Naive B cell (primary cell): ENCODE measurements around the gene PRKAG2. TPM values are rescaled to one million over a fixed set of nuclear protein-coding genes. Genes with fewer than 3 reads are reported as not detected.

ENCODE experiments used
- ATAC-seq, 2 donors: fragments of 150-1000 bp; cut with Tn5 transposase; 2 replicates each; pipeline ENCODE4 v1.10.0; 2021; ENCODE audit warnings: low read depth in 2 of 2, mild to moderate bottlenecking in 2 of 2, moderate library complexity in 2 of 2
- DNase-seq: peaks from one replicate; pipeline ENCODE4 v3.0.0; 2022
- H3K27ac Mint-ChIP-seq, 6 donors: one replicate each; pipeline ENCODE4 v1.8.0; 2020 to 2022; ENCODE audit warnings: mild to moderate bottlenecking in 6 of 6, mixed read lengths in 6 of 6, moderate library complexity in 5 of 6, inconsistent platforms in 2 of 6
- H3K27me3 Mint-ChIP-seq, 3 donors: one replicate each; pipeline ENCODE4 v1.8.0; 2021 to 2022; ENCODE audit warnings: mixed read lengths in 3 of 3, mild to moderate bottlenecking in 1 of 3
- H3K36me3 Mint-ChIP-seq, 2 donors: one replicate each; pipeline ENCODE4 v1.8.0; 2020 to 2022; ENCODE audit warnings: mixed read lengths in 2 of 2, inconsistent platforms in 1 of 2, mild to moderate bottlenecking in 1 of 2
- H3K4me1 Mint-ChIP-seq, 3 donors: one replicate each; pipeline ENCODE4 v1.8.0; 2020 to 2022; ENCODE audit warnings: mixed read lengths in 3 of 3, inconsistent platforms in 1 of 3, mild to moderate bottlenecking in 1 of 3, moderate library complexity in 1 of 3
- H3K4me3 Mint-ChIP-seq, 8 donors: one replicate each; pipeline ENCODE4 v1.8.0; 2020 to 2022; ENCODE audit warnings: mild to moderate bottlenecking in 8 of 8, mixed read lengths in 8 of 8, moderate library complexity in 8 of 8, inconsistent platforms in 2 of 8
- H3K9me3 Mint-ChIP-seq, 7 donors: one replicate each; pipeline ENCODE4 v1.8.0; 2020 to 2022; ENCODE audit warnings: mixed read lengths in 7 of 7, mild to moderate bottlenecking in 5 of 7, inconsistent platforms in 2 of 7, moderate library complexity in 1 of 7
- polyA plus RNA-seq, 6 donors: library from polyadenylated mRNA; unstranded; fragments of 300-500 nt; fragmentation: Illumina TruSeq; gene quantifications; one replicate each; pipeline ENCODE4 v1.2.3, GENCODE V29; 2021; ENCODE audit warnings: low read depth in 6 of 6

The PRKAG2 gene
- polyA plus RNA-seq, 6 donors from 2014 or later = 16.2 to 25.4 (median 20.0) TPM

DNA sequence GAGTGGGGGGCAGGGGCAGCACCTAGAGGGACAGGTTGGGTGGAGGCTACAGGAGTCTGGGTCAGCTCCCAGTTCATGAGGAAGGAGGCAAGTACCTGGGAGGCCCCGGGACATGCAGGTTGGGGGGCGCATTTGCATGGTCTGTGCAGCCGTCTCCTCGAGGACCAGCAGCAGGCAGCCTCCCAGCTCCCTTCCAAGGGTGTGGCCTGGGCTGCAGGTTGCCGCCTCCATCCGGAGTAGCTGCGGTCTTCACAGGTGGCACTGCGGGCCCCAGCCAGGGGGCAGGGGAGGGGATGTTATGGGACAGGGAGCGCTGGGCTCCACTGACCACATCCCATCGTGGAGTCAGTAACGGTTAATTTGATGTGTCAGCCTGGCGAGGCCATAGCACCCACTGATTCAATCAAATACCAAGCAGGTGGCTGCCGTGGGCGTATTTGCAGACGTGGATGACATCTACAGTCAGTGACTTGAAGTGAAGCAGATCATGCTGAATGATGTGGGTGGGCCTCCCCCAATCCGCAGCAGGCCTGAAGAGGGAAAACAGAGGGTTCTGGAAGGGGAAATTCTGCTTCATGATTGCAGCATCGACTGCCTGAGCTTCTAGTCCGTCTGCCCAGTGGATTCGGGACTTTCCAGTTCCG lies 81.6 kb downstream of the PRKAG2 start:
- no peaks in the 10 kb centered on the region for H3K27me3 Mint-ChIP-seq
- H3K4me3 Mint-ChIP-seq = peak overlapping the region in 1 of 8 donors; percentile 20
- no peak for DNase-seq
- peak; percentile 21 to 65 for ATAC-seq
- H3K9me3 Mint-ChIP-seq = no peaks in the 10 kb centered on the region
- H3K27ac Mint-ChIP-seq = peak overlapping the region in 2 of 6 donors; percentile 24 to 72
- no peaks in the 10 kb centered on the region for H3K36me3 Mint-ChIP-seq
- H3K4me1 Mint-ChIP-seq = peaks cover 5 to 20% (median 10%) of the 10 kb centered on the region in 3 donors

DNA sequence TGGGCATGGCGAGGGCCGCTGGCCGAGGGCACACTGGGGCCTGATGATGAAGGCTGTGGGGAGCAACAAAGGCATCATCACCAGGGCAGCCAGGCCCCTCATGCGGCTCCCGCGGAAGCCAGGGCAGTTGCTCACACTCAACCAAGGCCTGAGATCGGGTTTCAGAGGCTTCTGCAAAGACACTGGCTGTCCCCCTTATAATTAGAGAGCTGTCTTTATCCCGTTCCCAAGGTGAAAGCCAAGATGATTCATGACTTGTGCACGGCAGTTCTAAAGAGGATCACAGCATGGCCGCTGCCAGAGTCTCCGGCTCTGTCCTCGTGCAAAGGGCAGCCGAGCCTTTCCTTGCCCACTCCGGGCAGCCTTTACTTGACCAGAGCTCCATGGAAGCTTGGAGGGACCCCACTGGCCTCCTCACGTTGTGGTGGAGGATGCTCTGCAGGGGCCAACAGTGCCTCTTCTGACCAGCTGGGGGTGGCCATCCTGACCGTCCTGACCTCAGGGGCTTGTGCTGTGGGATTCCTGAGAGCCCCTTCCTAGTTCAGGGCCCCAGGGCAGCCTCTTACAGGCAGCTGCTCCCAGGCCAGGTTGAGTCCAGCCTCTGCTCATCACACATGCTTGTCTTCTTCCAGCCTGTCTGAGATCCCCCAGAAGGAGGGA lies 82.3 kb downstream of the PRKAG2 start:
- Mint-ChIP-seq H3K27me3 (no peaks in the 10 kb centered on the region), H3K36me3 (no peaks in the 10 kb centered on the region), H3K4me1 (peaks cover 11 to 24% (median 15%) of the 10 kb centered on the region in 3 donors), H3K4me3 (peak overlapping the region in 1 of 8 donors; percentile 35), H3K27ac (peak overlapping the region in 2 of 6 donors; percentile 32 to 72), H3K9me3 (no peaks in the 10 kb centered on the region)
- ATAC-seq (no peak), DNase-seq (no peak)

- ATAC-seq (no peak), DNase-seq (no peak)
- peaks cover 17 to 29% (median 20%) of the 10 kb centered on the region in 3 donors for H3K4me1 Mint-ChIP-seq
- peak overlapping the region in 3 of 6 donors; percentile 9 to 70 (median 32) for H3K27ac Mint-ChIP-seq
- no peaks in the 10 kb centered on the region for H3K36me3 Mint-ChIP-seq
- no peak overlapping the region for H3K4me3 Mint-ChIP-seq
- H3K9me3 Mint-ChIP-seq = no peaks in the 10 kb centered on the region
- no peaks in the 10 kb centered on the region for H3K27me3 Mint-ChIP-seq
These were observed 82.9 kb downstream of the PRKAG2 start for GRCh38 chr7:151793991-151794507.

GRCh38 chr7:151793531-151793951 lies 83.4 kb downstream of the PRKAG2 start:
- H3K36me3 Mint-ChIP-seq = no peaks in the 10 kb centered on the region
- H3K27ac Mint-ChIP-seq = no peak overlapping the region
- no peak overlapping the region for H3K4me3 Mint-ChIP-seq
- no peaks in the 10 kb centered on the region for H3K27me3 Mint-ChIP-seq
- no peak for DNase-seq
- H3K9me3 Mint-ChIP-seq = no peaks in the 10 kb centered on the region
- peaks cover 17 to 27% (median 22%) of the 10 kb centered on the region in 3 donors for H3K4me1 Mint-ChIP-seq
- no peak for ATAC-seq

DNA sequence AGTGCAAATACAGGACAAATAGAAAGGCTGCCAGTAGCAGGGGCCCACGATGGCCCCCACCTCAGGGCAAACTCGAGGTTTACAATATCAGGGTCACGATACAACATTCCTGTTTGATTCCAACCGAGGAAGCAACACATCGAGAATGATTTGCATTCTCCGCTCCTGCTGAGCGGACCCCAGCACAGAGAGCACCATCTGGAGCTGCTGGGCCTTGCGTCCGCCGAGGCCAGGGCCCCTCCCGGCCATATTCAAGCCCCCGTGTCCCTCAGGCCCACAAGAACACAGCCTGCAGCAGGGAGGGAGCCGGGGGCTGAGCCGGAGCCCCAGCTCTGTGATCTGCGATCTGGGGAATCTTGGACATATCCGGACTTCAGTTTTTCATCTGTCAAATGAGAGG lies 84.3 kb downstream of the PRKAG2 start:
- DNase-seq (no peak), ATAC-seq (no peak)
- H3K4me3 Mint-ChIP-seq = no peak overlapping the region
- H3K27ac Mint-ChIP-seq = peak overlapping the region in 1 of 6 donors; percentile 6
- H3K4me1 Mint-ChIP-seq = peaks cover 17 to 25% (median 22%) of the 10 kb centered on the region in 3 donors
- no peaks in the 10 kb centered on the region for H3K27me3 Mint-ChIP-seq
- H3K9me3 Mint-ChIP-seq = no peaks in the 10 kb centered on the region
- no peaks in the 10 kb centered on the region for H3K36me3 Mint-ChIP-seq

DNA sequence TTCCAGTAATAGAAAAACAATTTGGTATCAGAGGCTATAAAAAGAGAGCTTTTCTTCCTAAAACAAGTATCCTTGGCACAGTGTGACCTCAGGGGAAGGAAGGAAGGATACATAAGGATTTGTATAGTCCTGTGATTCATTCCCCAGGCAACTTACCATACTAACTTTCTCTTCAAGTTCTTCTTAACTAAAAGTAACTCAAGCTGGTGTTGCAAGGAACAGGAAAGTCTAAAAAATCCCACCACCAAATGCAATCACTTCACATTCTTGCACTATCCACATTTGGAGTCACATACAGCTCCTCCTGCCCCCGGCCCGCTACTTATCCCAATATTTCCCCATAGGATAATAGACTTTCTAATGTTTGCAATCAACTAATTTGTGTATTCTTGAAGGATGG lies 84.8 kb downstream of the PRKAG2 start:
- H3K4me1 Mint-ChIP-seq = peaks cover 19 to 25% (median 22%) of the 10 kb centered on the region in 3 donors
- ATAC-seq (no peak), DNase-seq (no peak)
- no peaks in the 10 kb centered on the region for H3K36me3 Mint-ChIP-seq
- no peaks in the 10 kb centered on the region for H3K9me3 Mint-ChIP-seq
- peak overlapping the region in 1 of 6 donors; percentile 6 for H3K27ac Mint-ChIP-seq
- H3K4me3 Mint-ChIP-seq = no peak overlapping the region
- H3K27me3 Mint-ChIP-seq = no peaks in the 10 kb centered on the region

DNA sequence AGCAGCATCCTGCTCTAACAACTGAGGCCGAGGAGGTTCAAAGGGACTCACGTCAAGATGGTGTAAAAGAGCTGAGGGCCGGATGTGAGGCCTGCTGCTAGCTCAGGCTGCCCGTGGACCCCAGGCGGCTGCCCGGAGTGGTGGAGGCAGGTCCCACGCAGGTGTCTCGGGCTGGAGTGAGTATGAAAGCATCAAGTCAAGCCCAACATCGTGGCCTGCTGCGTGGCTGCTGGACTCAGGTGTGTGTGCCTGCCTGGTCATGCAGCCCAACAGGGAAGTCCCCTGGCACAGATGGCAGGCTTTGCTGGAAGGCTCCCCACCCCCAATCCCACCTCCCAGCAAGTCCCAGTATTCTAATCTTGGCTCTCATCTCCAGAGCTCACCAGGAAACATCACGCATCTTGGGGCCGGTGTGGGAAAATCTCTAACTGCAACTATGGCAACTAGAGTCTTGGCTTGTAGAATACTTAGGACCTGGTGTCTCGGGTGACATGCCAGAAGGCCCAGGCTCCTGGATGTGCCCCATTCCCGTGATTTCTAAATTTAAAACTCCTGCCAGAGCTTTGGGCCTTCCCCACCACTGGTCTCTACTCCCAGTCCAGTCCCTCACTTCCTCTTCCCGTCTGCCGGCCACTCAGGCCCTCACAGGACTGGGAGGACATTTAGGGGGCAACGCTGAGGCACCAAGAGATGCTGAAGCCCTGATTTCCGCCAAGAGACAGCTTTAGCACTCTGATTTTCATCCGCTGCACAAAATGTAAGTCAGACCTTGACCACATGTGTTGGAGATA lies 85.9 kb downstream of the PRKAG2 start:
- no peak overlapping the region for H3K27ac Mint-ChIP-seq
- DNase-seq = no peak
- H3K9me3 Mint-ChIP-seq = no peaks in the 10 kb centered on the region
- no peaks in the 10 kb centered on the region for H3K27me3 Mint-ChIP-seq
- H3K4me1 Mint-ChIP-seq = peaks cover 19 to 26% (median 22%) of the 10 kb centered on the region in 3 donors
- peaks cover 0 to 3% of the 10 kb centered on the region in 2 donors for H3K36me3 Mint-ChIP-seq
- no peak overlapping the region for H3K4me3 Mint-ChIP-seq
- no peak for ATAC-seq

- peak overlapping the region in 1 of 8 donors; percentile 47 for H3K4me3 Mint-ChIP-seq
- no peaks in the 10 kb centered on the region for H3K9me3 Mint-ChIP-seq
- peaks cover 0 to 10% of the 10 kb centered on the region in 2 donors for H3K36me3 Mint-ChIP-seq
- H3K27me3 Mint-ChIP-seq = no peaks in the 10 kb centered on the region
- peaks cover 19 to 26% (median 22%) of the 10 kb centered on the region in 3 donors for H3K4me1 Mint-ChIP-seq
- DNase-seq (no peak), ATAC-seq (no peak)
- peak overlapping the region in 3 of 6 donors; percentile 7 to 49 (median 27) for H3K27ac Mint-ChIP-seq
These were observed 86.7 kb downstream of the PRKAG2 start for GRCh38 chr7:151790095-151790829.

GRCh38 chr7:151789380-151789947 lies 87.5 kb downstream of the PRKAG2 start:
- ATAC-seq (no peak), DNase-seq (no peak)
- H3K27me3 Mint-ChIP-seq = no peaks in the 10 kb centered on the region
- H3K4me1 Mint-ChIP-seq = peaks cover 19 to 23% (median 22%) of the 10 kb centered on the region in 3 donors
- no peak overlapping the region for H3K4me3 Mint-ChIP-seq
- peak overlapping the region in 4 of 6 donors; percentile 7 to 88 (median 56) for H3K27ac Mint-ChIP-seq
- peaks cover 0 to 10% of the 10 kb centered on the region in 2 donors for H3K36me3 Mint-ChIP-seq
- no peaks in the 10 kb centered on the region for H3K9me3 Mint-ChIP-seq

DNA sequence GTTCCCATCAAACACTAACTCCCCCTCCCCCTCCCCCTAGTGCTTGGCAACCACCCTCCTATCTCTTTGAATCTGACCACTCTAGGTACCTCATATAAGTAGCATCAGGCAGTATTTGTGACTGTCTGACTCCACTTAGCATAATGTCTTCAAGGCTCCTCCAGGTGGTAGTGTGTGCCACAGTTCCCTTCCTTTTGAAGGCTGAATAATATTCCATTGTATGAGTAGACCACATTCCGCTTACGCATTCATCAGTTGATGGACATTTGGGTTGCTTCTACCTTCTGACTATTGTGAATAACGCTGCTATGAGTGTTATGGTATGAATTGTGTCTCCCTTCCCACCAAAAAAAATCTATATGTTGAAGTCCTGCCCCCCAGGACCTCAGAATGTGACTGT lies 89.6 kb downstream of the PRKAG2 start:
- ATAC-seq = no peak

GRCh38 chr7:151786936-151787335 lies 90.0 kb downstream of the PRKAG2 start:
- DNase-seq = no peak
- Mint-ChIP-seq H3K9me3 (no peaks in the 10 kb centered on the region), H3K4me3 (no peak overlapping the region), H3K27ac (no peak overlapping the region), H3K27me3 (no peaks in the 10 kb centered on the region), H3K36me3 (peaks cover 0 to 10% of the 10 kb centered on the region in 2 donors), H3K4me1 (peaks cover 26 to 35% (median 33%) of the 10 kb centered on the region in 3 donors)
- no peak for ATAC-seq

More for the DNA sequence above, 89.6 kb downstream of the PRKAG2 start:
- Mint-ChIP-seq H3K27ac (no peak overlapping the region), H3K27me3 (no peaks in the 10 kb centered on the region), H3K4me1 (peaks cover 23 to 35% (median 30%) of the 10 kb centered on the region in 3 donors), H3K9me3 (no peaks in the 10 kb centered on the region), H3K36me3 (peaks cover 0 to 10% of the 10 kb centered on the region in 2 donors), H3K4me3 (no peak overlapping the region)
- no peak for DNase-seq

GRCh38 chr7:151786241-151786640 lies 90.7 kb downstream of the PRKAG2 start:
- H3K27ac Mint-ChIP-seq = no peak overlapping the region
- peaks cover 0 to 10% of the 10 kb centered on the region in 2 donors for H3K36me3 Mint-ChIP-seq
- H3K27me3 Mint-ChIP-seq = no peaks in the 10 kb centered on the region
- H3K4me3 Mint-ChIP-seq = no peak overlapping the region
- peaks cover 24 to 28% (median 28%) of the 10 kb centered on the region in 3 donors for H3K4me1 Mint-ChIP-seq
- DNase-seq (no peak), ATAC-seq (no peak)
- H3K9me3 Mint-ChIP-seq = no peaks in the 10 kb centered on the region
